ENCODE measurements around the gene IQCM.

The IQCM gene

GRCh38 chr4:149589826-149590225, 225.8 kb downstream of the IQCM start:
- WGBS, 2 experiments (ENCODE audit: insufficient coverage in 2 of 2) = no CpG with 5 or more reads among the region's 1 CpG
- Histone ChIP-seq H3K36me3 (ENCODE audit: control insufficient read depth, insufficient read depth, low read length) (no peaks in the 10 kb centered on the region), H3K9me3 (ENCODE audit: control insufficient read depth, low read length) (no peaks in the 10 kb centered on the region), H3K4me1 (ENCODE audit: control insufficient read depth, insufficient read depth, low read length, poor library complexity, severe bottlenecking) (no peaks in the 10 kb centered on the region), H3K4me3 (ENCODE audit: extremely low read depth, insufficient read depth, low read length, poor library complexity, severe bottlenecking) (no peak overlapping the region), H3K27ac (ENCODE audit: low read depth, low read length, severe bottlenecking) (no peak overlapping the region)

- H3K36me3 ChIP-seq (ENCODE audit: control insufficient read depth, insufficient read depth, low read length) = no peaks in the 10 kb centered on the region
- no peak overlapping the region for H3K4me3 ChIP-seq (ENCODE audit: extremely low read depth, insufficient read depth, low read length, poor library complexity, severe bottlenecking)
- H3K9me3 ChIP-seq (ENCODE audit: control insufficient read depth, low read length) = no peaks in the 10 kb centered on the region
- H3K27ac ChIP-seq (ENCODE audit: low read depth, low read length, severe bottlenecking) = no peak overlapping the region
- H3K4me1 ChIP-seq (ENCODE audit: control insufficient read depth, insufficient read depth, low read length, poor library complexity, severe bottlenecking) = no peaks in the 10 kb centered on the region
- WGBS, 2 experiments (ENCODE audit: insufficient coverage in 2 of 2) = no CpG with 5 or more reads among the region's 1 CpG
These were observed 230.9 kb downstream of the IQCM start for GRCh38 chr4:149584722-149585121.

GRCh38 chr4:149574971-149575370, 240.7 kb downstream of the IQCM start:
- WGBS, 2 experiments (ENCODE audit: insufficient coverage in 2 of 2) = 90% methylated on average over 2 of the region's 4 CpGs; no CpG with 5 or more reads in 1 of the 2 experiments

GRCh38 chr4:149572716-149573115, 242.9 kb downstream of the IQCM start:
- H3K9me3 ChIP-seq (ENCODE audit: control insufficient read depth, low read length) = no peaks in the 10 kb centered on the region
- H3K27ac ChIP-seq (ENCODE audit: low read depth, low read length, severe bottlenecking) = no peak overlapping the region
- no peaks in the 10 kb centered on the region for H3K4me1 ChIP-seq (ENCODE audit: control insufficient read depth, insufficient read depth, low read length, poor library complexity, severe bottlenecking)
- WGBS, 2 experiments (ENCODE audit: insufficient coverage in 2 of 2) = no CpG with 5 or more reads among the region's 1 CpG
- no peak overlapping the region for H3K4me3 ChIP-seq (ENCODE audit: extremely low read depth, insufficient read depth, low read length, poor library complexity, severe bottlenecking)
- H3K36me3 ChIP-seq (ENCODE audit: control insufficient read depth, insufficient read depth, low read length) = no peaks in the 10 kb centered on the region

More at GRCh38 chr4:149574971-149575370, 240.7 kb downstream of the IQCM start:
- H3K4me3 ChIP-seq (ENCODE audit: extremely low read depth, insufficient read depth, low read length, poor library complexity, severe bottlenecking) = no peak overlapping the region
- H3K4me1 ChIP-seq (ENCODE audit: control insufficient read depth, insufficient read depth, low read length, poor library complexity, severe bottlenecking) = no peaks in the 10 kb centered on the region
- no peaks in the 10 kb centered on the region for H3K9me3 ChIP-seq (ENCODE audit: control insufficient read depth, low read length)
- no peak overlapping the region for H3K27ac ChIP-seq (ENCODE audit: low read depth, low read length, severe bottlenecking)
- H3K36me3 ChIP-seq (ENCODE audit: control insufficient read depth, insufficient read depth, low read length) = no peaks in the 10 kb centered on the region

GRCh38 chr4:149555799-149556198, 259.8 kb downstream of the IQCM start:
- Histone ChIP-seq H3K4me1 (ENCODE audit: control insufficient read depth, insufficient read depth, low read length, poor library complexity, severe bottlenecking) (no peaks in the 10 kb centered on the region), H3K36me3 (ENCODE audit: control insufficient read depth, insufficient read depth, low read length) (no peaks in the 10 kb centered on the region), H3K4me3 (ENCODE audit: extremely low read depth, insufficient read depth, low read length, poor library complexity, severe bottlenecking) (no peak overlapping the region), H3K27ac (ENCODE audit: low read depth, low read length, severe bottlenecking) (no peak overlapping the region), H3K9me3 (ENCODE audit: control insufficient read depth, low read length) (no peaks in the 10 kb centered on the region)
- WGBS, 2 experiments (ENCODE audit: insufficient coverage in 2 of 2) = 100% methylated on average over 1 of the region's 1 CpG; no CpG with 5 or more reads in 1 of the 2 experiments

GRCh38 chr4:149555146-149555545, 260.5 kb downstream of the IQCM start:
- WGBS, 2 experiments (ENCODE audit: insufficient coverage in 2 of 2) = no CpG with 5 or more reads among the region's 1 CpG
- no peak overlapping the region for H3K4me3 ChIP-seq (ENCODE audit: extremely low read depth, insufficient read depth, low read length, poor library complexity, severe bottlenecking)
- no peaks in the 10 kb centered on the region for H3K4me1 ChIP-seq (ENCODE audit: control insufficient read depth, insufficient read depth, low read length, poor library complexity, severe bottlenecking)
- H3K9me3 ChIP-seq (ENCODE audit: control insufficient read depth, low read length) = no peaks in the 10 kb centered on the region
- H3K36me3 ChIP-seq (ENCODE audit: control insufficient read depth, insufficient read depth, low read length) = no peaks in the 10 kb centered on the region
- H3K27ac ChIP-seq (ENCODE audit: low read depth, low read length, severe bottlenecking) = no peak overlapping the region

GRCh38 chr4:149553959-149554520, 261.6 kb downstream of the IQCM start:
- Histone ChIP-seq H3K9me3 (ENCODE audit: control insufficient read depth, low read length) (no peaks in the 10 kb centered on the region), H3K4me1 (ENCODE audit: control insufficient read depth, insufficient read depth, low read length, poor library complexity, severe bottlenecking) (no peaks in the 10 kb centered on the region), H3K36me3 (ENCODE audit: control insufficient read depth, insufficient read depth, low read length) (no peaks in the 10 kb centered on the region), H3K27ac (ENCODE audit: low read depth, low read length, severe bottlenecking) (no peak overlapping the region), H3K4me3 (ENCODE audit: extremely low read depth, insufficient read depth, low read length, poor library complexity, severe bottlenecking) (no peak overlapping the region)
- WGBS, 2 experiments (ENCODE audit: insufficient coverage in 2 of 2) = 78 to 80% methylated on average over 3 of the region's 6 CpGs

GRCh38 chr4:149552601-149553000, 263.0 kb downstream of the IQCM start:
- H3K27ac ChIP-seq (ENCODE audit: low read depth, low read length, severe bottlenecking) = no peak overlapping the region
- no peak overlapping the region for H3K4me3 ChIP-seq (ENCODE audit: extremely low read depth, insufficient read depth, low read length, poor library complexity, severe bottlenecking)
- H3K4me1 ChIP-seq (ENCODE audit: control insufficient read depth, insufficient read depth, low read length, poor library complexity, severe bottlenecking) = no peaks in the 10 kb centered on the region
- H3K9me3 ChIP-seq (ENCODE audit: control insufficient read depth, low read length) = no peaks in the 10 kb centered on the region
- H3K36me3 ChIP-seq (ENCODE audit: control insufficient read depth, insufficient read depth, low read length) = no peaks in the 10 kb centered on the region

- no peak overlapping the region for H3K27ac ChIP-seq (ENCODE audit: low read depth, low read length, severe bottlenecking)
- no peaks in the 10 kb centered on the region for H3K36me3 ChIP-seq (ENCODE audit: control insufficient read depth, insufficient read depth, low read length)
- H3K4me3 ChIP-seq (ENCODE audit: extremely low read depth, insufficient read depth, low read length, poor library complexity, severe bottlenecking) = no peak overlapping the region
- no peaks in the 10 kb centered on the region for H3K9me3 ChIP-seq (ENCODE audit: control insufficient read depth, low read length)
- no peaks in the 10 kb centered on the region for H3K4me1 ChIP-seq (ENCODE audit: control insufficient read depth, insufficient read depth, low read length, poor library complexity, severe bottlenecking)
These were observed 265.7 kb downstream of the IQCM start for GRCh38 chr4:149549911-149550310.

GRCh38 chr4:149534779-149535178, 280.9 kb downstream of the IQCM start:
- no peak overlapping the region for H3K27ac ChIP-seq (ENCODE audit: low read depth, low read length, severe bottlenecking)
- H3K9me3 ChIP-seq (ENCODE audit: control insufficient read depth, low read length) = no peaks in the 10 kb centered on the region
- no peak overlapping the region for H3K4me3 ChIP-seq (ENCODE audit: extremely low read depth, insufficient read depth, low read length, poor library complexity, severe bottlenecking)
- no peaks in the 10 kb centered on the region for H3K4me1 ChIP-seq (ENCODE audit: control insufficient read depth, insufficient read depth, low read length, poor library complexity, severe bottlenecking)
- no peaks in the 10 kb centered on the region for H3K36me3 ChIP-seq (ENCODE audit: control insufficient read depth, insufficient read depth, low read length)
- WGBS, 2 experiments (ENCODE audit: insufficient coverage in 2 of 2) = no CpG with 5 or more reads among the region's 2 CpGs

- WGBS, 2 experiments (ENCODE audit: insufficient coverage in 2 of 2) = 33 to 83% methylated on average over 1 of the region's 3 CpGs
- no peaks in the 10 kb centered on the region for H3K9me3 ChIP-seq (ENCODE audit: control insufficient read depth, low read length)
- no peak overlapping the region for H3K27ac ChIP-seq (ENCODE audit: low read depth, low read length, severe bottlenecking)
- no peaks in the 10 kb centered on the region for H3K4me1 ChIP-seq (ENCODE audit: control insufficient read depth, insufficient read depth, low read length, poor library complexity, severe bottlenecking)
- no peaks in the 10 kb centered on the region for H3K36me3 ChIP-seq (ENCODE audit: control insufficient read depth, insufficient read depth, low read length)
- H3K4me3 ChIP-seq (ENCODE audit: extremely low read depth, insufficient read depth, low read length, poor library complexity, severe bottlenecking) = no peak overlapping the region
These were observed 283.8 kb downstream of the IQCM start for GRCh38 chr4:149531861-149532260.

Measured in mesodermal cell (in vitro differentiated cells).